ENCODE measurements around the gene MIF.
"Not testable (repeated sequence)": the region's sequence is repeated elsewhere in the genome, so short reads cannot be mapped to it uniquely, and the experiment has no call there.

- TF ChIP-seq CTCF, POLR2A (IDR thresholded peaks at IDR 0.05): not testable (repeated sequence)
Measured at GRCh38 chr22:23920267-23920611, 26.1 kb downstream of the MIF start.

Data from thyroid gland (tissue), 4 donors.